LNCaP clone FGC (cell line): Measurements from ENCODE around the gene OBP2A.

ENCODE experiments used
- DNase-seq: peaks from one replicate; pipeline ENCODE4 v3.0.0-alpha.2; 2011; ENCODE audit warnings: low read depth
- H3K4me3 ChIP-seq: 2 replicates; pipeline ENCODE4 v1.5.1; 2011; ENCODE audit warnings: mild to moderate bottlenecking, low read depth, low read length, control low read depth
- CTCF ChIP-seq: IDR thresholded peaks from 2 replicates; pipeline ENCODE4 v1.5.1; 2012; ENCODE audit warnings: mild to moderate bottlenecking; ENCODE audit not compliant: control insufficient read depth, insufficient read depth; ENCODE audit errors: extremely low read depth

The OBP2A gene

GRCh38 chr9:135563039-135563476 lies 17.1 kb downstream of the OBP2A start:
- TF ChIP-seq CTCF: no peak
- DNase-seq: no peak
- no peak overlapping the region for H3K4me3 ChIP-seq

DNA sequence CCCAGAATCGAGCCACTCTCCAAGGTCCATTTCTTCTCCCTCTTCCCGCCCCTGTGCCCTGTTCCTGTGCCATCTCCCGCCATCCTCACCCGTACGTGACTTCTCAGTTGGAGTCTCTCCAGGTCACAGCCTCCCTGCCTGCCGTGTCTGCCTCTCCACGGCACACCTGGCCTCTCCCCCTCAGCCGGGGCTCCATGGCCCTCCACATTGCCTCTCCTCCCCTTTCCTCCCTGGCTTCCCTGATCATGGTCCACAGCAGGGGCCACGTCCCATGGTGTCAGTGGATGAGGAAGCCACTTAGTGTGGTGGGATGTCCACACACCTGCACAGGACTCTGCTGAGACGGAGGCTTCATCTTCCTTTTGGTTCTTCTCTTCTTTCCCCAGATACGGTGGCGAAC lies 17.9 kb downstream of the OBP2A start:
- TF ChIP-seq CTCF: no peak
- H3K4me3 ChIP-seq: no peak overlapping the region
- no peak for DNase-seq

- TF ChIP-seq CTCF: no peak
- H3K4me3 ChIP-seq: no peak overlapping the region
- no peak for DNase-seq
Measured at GRCh38 chr9:135565141-135565628, 19.3 kb downstream of the OBP2A start.

DNA sequence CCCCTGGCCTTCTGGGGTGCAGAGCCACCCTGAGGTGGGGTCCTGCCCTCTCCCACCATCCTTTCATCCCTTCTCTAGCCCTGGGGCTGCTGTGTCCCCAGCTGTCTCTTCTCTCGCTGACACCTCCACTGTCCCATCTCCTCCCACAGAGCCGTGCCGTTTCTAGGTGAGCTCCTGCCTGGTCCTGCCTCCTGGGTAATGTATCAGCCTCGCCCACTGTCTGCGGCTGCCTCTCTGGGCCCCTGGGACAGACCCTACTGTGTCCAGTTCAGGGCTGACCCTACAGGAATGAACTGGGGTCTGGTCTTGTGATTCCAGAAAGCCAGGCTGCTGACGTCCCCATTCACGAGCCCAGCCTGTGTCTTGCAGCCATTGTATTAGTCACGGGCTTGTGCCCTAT lies 19.7 kb downstream of the OBP2A start:
- DNase-seq: no peak
- TF ChIP-seq CTCF: no peak
- no peak overlapping the region for H3K4me3 ChIP-seq

- DNase-seq: no peak
- no peak overlapping the region for H3K4me3 ChIP-seq
Measured at GRCh38 chr9:135566552-135566951, 20.6 kb downstream of the OBP2A start.

DNA sequence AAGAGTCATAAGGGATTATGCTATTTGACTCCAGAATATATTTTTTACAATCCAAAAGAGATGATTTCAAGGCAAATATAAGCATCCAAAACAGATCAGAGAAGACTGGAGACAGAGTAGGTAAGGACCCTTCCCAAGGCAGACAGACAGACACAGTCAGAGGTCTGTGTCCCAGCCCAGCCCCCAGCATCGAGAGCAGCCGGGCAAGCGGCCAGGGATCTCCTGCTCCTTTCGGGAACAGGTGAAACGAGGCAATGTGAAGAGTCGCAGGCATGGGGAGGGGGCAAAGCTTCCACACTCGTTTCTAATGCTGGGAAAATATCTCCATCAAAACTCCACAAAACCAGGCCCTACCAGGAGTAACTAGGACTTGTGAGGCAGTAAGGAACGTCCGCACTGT lies 21.4 kb downstream of the OBP2A start:
- DNase-seq: no peak
- H3K4me3 ChIP-seq: no peak overlapping the region
- no peak for TF ChIP-seq CTCF

More at GRCh38 chr9:135566552-135566951, 20.6 kb downstream of the OBP2A start:
- no peak for TF ChIP-seq CTCF

DNA sequence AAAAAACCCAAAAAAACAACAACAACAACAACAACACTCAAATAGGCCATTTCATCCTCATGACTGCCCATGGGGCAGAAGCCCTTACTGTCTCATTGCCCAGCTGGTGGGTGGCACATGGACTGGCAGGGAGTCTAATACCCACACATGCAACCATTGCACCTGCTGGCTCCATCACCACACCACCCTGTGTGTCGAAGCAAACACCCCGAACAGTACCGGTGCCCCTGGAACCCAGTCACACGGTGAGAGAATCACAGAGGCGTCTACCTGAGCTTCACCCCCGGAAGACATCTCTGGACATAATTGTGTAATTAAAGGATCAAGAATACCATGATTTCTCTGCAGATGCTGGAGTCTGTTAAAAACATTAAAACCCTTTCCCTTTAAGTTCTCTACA lies 22.1 kb downstream of the OBP2A start:
- no peak for TF ChIP-seq CTCF
- no peak for DNase-seq
- no peak overlapping the region for H3K4me3 ChIP-seq
